Measurements from ENCODE around the gene PPP2R5E.

PPP2R5E gene

GRCh38 chr14:63499701-63500250 lies 43.4 kb downstream of the PPP2R5E start:
- H3K36me3 ChIP-seq (ENCODE audit: control insufficient read depth, insufficient read depth, low read length) = no peaks in the 10 kb centered on the region
- no peaks in the 10 kb centered on the region for H3K9me3 ChIP-seq (ENCODE audit: control insufficient read depth, low read length)
- no peaks in the 10 kb centered on the region for H3K27me3 ChIP-seq (replicated peaks; ENCODE audit: control insufficient read depth, insufficient read depth, low read length, poor library complexity, severe bottlenecking)
- H3K27ac ChIP-seq (ENCODE audit: insufficient read depth, low read length, poor library complexity, severe bottlenecking) = no peak overlapping the region
- no peak overlapping the region for H3K4me3 ChIP-seq (ENCODE audit: insufficient read depth, low read depth, low read length, poor library complexity, severe bottlenecking)
- H3K4me1 ChIP-seq (ENCODE audit: control insufficient read depth, insufficient read depth, low read length, poor library complexity, severe bottlenecking) = no peaks in the 10 kb centered on the region
- DNase-seq = no peak

GRCh38 chr14:63496837-63497400 lies 46.3 kb downstream of the PPP2R5E start:
- DNase-seq = no peak
- Histone ChIP-seq H3K4me3 (ENCODE audit: insufficient read depth, low read depth, low read length, poor library complexity, severe bottlenecking) (no peak overlapping the region), H3K36me3 (ENCODE audit: control insufficient read depth, insufficient read depth, low read length) (no peaks in the 10 kb centered on the region), H3K4me1 (ENCODE audit: control insufficient read depth, insufficient read depth, low read length, poor library complexity, severe bottlenecking) (no peaks in the 10 kb centered on the region), H3K9me3 (ENCODE audit: control insufficient read depth, low read length) (no peaks in the 10 kb centered on the region), H3K27me3 (replicated peaks; ENCODE audit: control insufficient read depth, insufficient read depth, low read length, poor library complexity, severe bottlenecking) (no peaks in the 10 kb centered on the region), H3K27ac (ENCODE audit: insufficient read depth, low read length, poor library complexity, severe bottlenecking) (no peak overlapping the region)

- DNase-seq = no peak
- Histone ChIP-seq H3K9me3 (ENCODE audit: control insufficient read depth, low read length) (no peaks in the 10 kb centered on the region), H3K4me3 (ENCODE audit: insufficient read depth, low read depth, low read length, poor library complexity, severe bottlenecking) (no peak overlapping the region), H3K27ac (ENCODE audit: insufficient read depth, low read length, poor library complexity, severe bottlenecking) (no peak overlapping the region), H3K36me3 (ENCODE audit: control insufficient read depth, insufficient read depth, low read length) (no peaks in the 10 kb centered on the region), H3K27me3 (replicated peaks; ENCODE audit: control insufficient read depth, insufficient read depth, low read length, poor library complexity, severe bottlenecking) (no peaks in the 10 kb centered on the region), H3K4me1 (ENCODE audit: control insufficient read depth, insufficient read depth, low read length, poor library complexity, severe bottlenecking) (no peaks in the 10 kb centered on the region)
These were observed 49.9 kb downstream of the PPP2R5E start for GRCh38 chr14:63493246-63493645.

DNA sequence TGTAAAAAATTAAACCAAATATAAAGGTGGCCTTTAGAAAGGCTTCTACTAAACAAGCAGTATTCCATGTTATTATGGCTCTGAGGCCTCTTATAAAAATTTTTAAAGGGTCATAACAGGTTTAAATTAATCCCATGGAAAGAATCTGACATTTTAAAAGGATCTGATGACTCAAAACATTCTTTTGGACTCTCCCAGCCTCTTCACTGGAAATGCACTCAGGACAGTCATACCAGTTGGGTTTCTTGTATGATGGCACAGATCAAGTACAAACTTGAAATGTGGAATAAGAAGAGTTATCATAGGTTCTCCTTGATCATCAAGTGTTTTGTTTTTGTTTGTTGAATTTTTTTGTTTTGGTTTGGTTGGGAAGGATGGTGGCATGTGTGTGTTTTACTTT lies 50.8 kb downstream of the PPP2R5E start:
- no peak overlapping the region for H3K4me3 ChIP-seq (ENCODE audit: insufficient read depth, low read depth, low read length, poor library complexity, severe bottlenecking)
- no peaks in the 10 kb centered on the region for H3K27me3 ChIP-seq (replicated peaks; ENCODE audit: control insufficient read depth, insufficient read depth, low read length, poor library complexity, severe bottlenecking)
- no peak overlapping the region for H3K27ac ChIP-seq (ENCODE audit: insufficient read depth, low read length, poor library complexity, severe bottlenecking)
- no peaks in the 10 kb centered on the region for H3K4me1 ChIP-seq (ENCODE audit: control insufficient read depth, insufficient read depth, low read length, poor library complexity, severe bottlenecking)
- DNase-seq = no peak
- H3K36me3 ChIP-seq (ENCODE audit: control insufficient read depth, insufficient read depth, low read length) = no peaks in the 10 kb centered on the region
- no peaks in the 10 kb centered on the region for H3K9me3 ChIP-seq (ENCODE audit: control insufficient read depth, low read length)

GRCh38 chr14:63487724-63488123 lies 55.5 kb downstream of the PPP2R5E start:
- no peaks in the 10 kb centered on the region for H3K4me1 ChIP-seq (ENCODE audit: control insufficient read depth, insufficient read depth, low read length, poor library complexity, severe bottlenecking)
- H3K9me3 ChIP-seq (ENCODE audit: control insufficient read depth, low read length) = no peaks in the 10 kb centered on the region
- DNase-seq = no peak
- no peak overlapping the region for H3K4me3 ChIP-seq (ENCODE audit: insufficient read depth, low read depth, low read length, poor library complexity, severe bottlenecking)
- no peak overlapping the region for H3K27ac ChIP-seq (ENCODE audit: insufficient read depth, low read length, poor library complexity, severe bottlenecking)
- no peaks in the 10 kb centered on the region for H3K36me3 ChIP-seq (ENCODE audit: control insufficient read depth, insufficient read depth, low read length)
- no peaks in the 10 kb centered on the region for H3K27me3 ChIP-seq (replicated peaks; ENCODE audit: control insufficient read depth, insufficient read depth, low read length, poor library complexity, severe bottlenecking)

GRCh38 chr14:63486738-63487137 lies 56.4 kb downstream of the PPP2R5E start:
- H3K36me3 ChIP-seq (ENCODE audit: control insufficient read depth, insufficient read depth, low read length) = no peaks in the 10 kb centered on the region
- H3K9me3 ChIP-seq (ENCODE audit: control insufficient read depth, low read length) = no peaks in the 10 kb centered on the region
- no peaks in the 10 kb centered on the region for H3K4me1 ChIP-seq (ENCODE audit: control insufficient read depth, insufficient read depth, low read length, poor library complexity, severe bottlenecking)
- H3K27ac ChIP-seq (ENCODE audit: insufficient read depth, low read length, poor library complexity, severe bottlenecking) = no peak overlapping the region
- no peak for DNase-seq
- H3K27me3 ChIP-seq (replicated peaks; ENCODE audit: control insufficient read depth, insufficient read depth, low read length, poor library complexity, severe bottlenecking) = no peaks in the 10 kb centered on the region
- no peak overlapping the region for H3K4me3 ChIP-seq (ENCODE audit: insufficient read depth, low read depth, low read length, poor library complexity, severe bottlenecking)

DNA sequence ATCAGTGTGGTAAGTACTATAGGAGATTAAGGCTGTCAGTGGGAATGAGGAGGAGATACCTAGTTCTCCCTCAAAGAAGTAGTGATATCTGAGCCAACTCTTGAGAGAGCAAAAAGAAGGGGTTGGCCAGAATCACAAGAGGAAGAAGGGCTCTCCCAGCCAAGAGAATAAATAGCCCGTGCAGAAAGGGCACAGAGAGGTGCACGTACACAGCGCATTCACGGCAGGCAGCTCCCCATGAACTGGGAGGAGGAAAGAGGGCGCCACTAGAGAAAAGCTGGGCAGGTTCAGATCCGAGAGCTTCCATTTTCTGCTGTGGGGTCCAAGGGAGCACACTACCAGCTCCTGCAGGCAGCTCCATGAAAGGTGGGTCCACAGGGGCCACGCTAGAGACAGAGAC lies 59.9 kb downstream of the PPP2R5E start:
- Histone ChIP-seq H3K4me1 (ENCODE audit: control insufficient read depth, insufficient read depth, low read length, poor library complexity, severe bottlenecking) (peaks cover 9% of the 10 kb centered on the region), H3K27ac (ENCODE audit: insufficient read depth, low read length, poor library complexity, severe bottlenecking) (no peak overlapping the region), H3K4me3 (ENCODE audit: insufficient read depth, low read depth, low read length, poor library complexity, severe bottlenecking) (no peak overlapping the region), H3K36me3 (ENCODE audit: control insufficient read depth, insufficient read depth, low read length) (no peaks in the 10 kb centered on the region), H3K27me3 (replicated peaks; ENCODE audit: control insufficient read depth, insufficient read depth, low read length, poor library complexity, severe bottlenecking) (no peaks in the 10 kb centered on the region), H3K9me3 (ENCODE audit: control insufficient read depth, low read length) (no peaks in the 10 kb centered on the region)
- no peak for DNase-seq

GRCh38 chr14:63480599-63480998 lies 62.6 kb downstream of the PPP2R5E start:
- Histone ChIP-seq H3K4me1 (ENCODE audit: control insufficient read depth, insufficient read depth, low read length, poor library complexity, severe bottlenecking) (peaks cover 9% of the 10 kb centered on the region), H3K9me3 (ENCODE audit: control insufficient read depth, low read length) (no peaks in the 10 kb centered on the region), H3K27ac (ENCODE audit: insufficient read depth, low read length, poor library complexity, severe bottlenecking) (no peak overlapping the region), H3K36me3 (ENCODE audit: control insufficient read depth, insufficient read depth, low read length) (no peaks in the 10 kb centered on the region), H3K27me3 (replicated peaks; ENCODE audit: control insufficient read depth, insufficient read depth, low read length, poor library complexity, severe bottlenecking) (no peaks in the 10 kb centered on the region), H3K4me3 (ENCODE audit: insufficient read depth, low read depth, low read length, poor library complexity, severe bottlenecking) (no peak overlapping the region)
- no peak for DNase-seq

DNA sequence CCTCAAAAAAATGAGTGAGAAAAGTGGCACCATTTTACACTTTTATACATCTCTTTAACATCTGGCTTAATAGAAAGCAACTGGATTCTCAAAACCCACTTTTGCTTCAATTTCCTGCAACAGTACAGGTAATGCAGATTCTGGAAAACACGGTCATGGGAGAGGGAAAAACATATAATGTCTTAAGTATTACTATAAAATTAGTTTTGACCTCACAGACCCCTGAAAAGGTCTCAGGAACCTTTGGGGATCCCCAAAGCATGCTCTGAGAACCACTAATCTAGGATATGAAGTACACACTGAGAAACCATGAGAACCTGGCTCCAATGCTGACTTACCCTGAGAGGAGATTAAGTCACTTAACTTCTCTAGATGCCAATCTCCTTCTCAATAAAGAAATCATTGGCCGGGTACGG lies 64.7 kb downstream of the PPP2R5E start:
- Histone ChIP-seq H3K4me1 (ENCODE audit: control insufficient read depth, insufficient read depth, low read length, poor library complexity, severe bottlenecking) (peaks cover 9% of the 10 kb centered on the region), H3K9me3 (ENCODE audit: control insufficient read depth, low read length) (no peaks in the 10 kb centered on the region), H3K36me3 (ENCODE audit: control insufficient read depth, insufficient read depth, low read length) (no peaks in the 10 kb centered on the region), H3K27me3 (replicated peaks; ENCODE audit: control insufficient read depth, insufficient read depth, low read length, poor library complexity, severe bottlenecking) (no peaks in the 10 kb centered on the region), H3K27ac (ENCODE audit: insufficient read depth, low read length, poor library complexity, severe bottlenecking) (no peak overlapping the region), H3K4me3 (ENCODE audit: insufficient read depth, low read depth, low read length, poor library complexity, severe bottlenecking) (no peak overlapping the region)
- no peak for DNase-seq

DNA sequence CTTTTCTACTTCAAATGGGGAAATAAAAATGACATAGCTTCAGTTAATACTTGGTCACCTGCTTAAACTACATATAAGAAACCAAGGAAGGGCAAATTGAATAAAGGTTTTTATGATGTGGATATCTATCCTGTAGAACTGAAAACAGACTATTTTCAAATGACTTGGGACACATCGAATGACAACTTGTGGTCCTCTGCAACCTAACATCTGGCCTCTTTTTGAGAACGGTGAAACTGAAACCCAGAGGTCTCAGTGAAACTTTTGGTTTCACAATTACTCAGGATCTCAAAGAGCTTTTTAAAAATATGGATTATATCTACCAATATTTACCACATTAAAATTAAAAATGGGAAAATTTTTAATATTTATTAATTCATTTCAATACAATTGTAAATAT lies 65.2 kb downstream of the PPP2R5E start:
- Histone ChIP-seq H3K4me1 (ENCODE audit: control insufficient read depth, insufficient read depth, low read length, poor library complexity, severe bottlenecking) (peaks cover 9% of the 10 kb centered on the region), H3K27me3 (replicated peaks; ENCODE audit: control insufficient read depth, insufficient read depth, low read length, poor library complexity, severe bottlenecking) (no peaks in the 10 kb centered on the region), H3K9me3 (ENCODE audit: control insufficient read depth, low read length) (no peaks in the 10 kb centered on the region), H3K4me3 (ENCODE audit: insufficient read depth, low read depth, low read length, poor library complexity, severe bottlenecking) (peak overlapping the region; percentile 37), H3K27ac (ENCODE audit: insufficient read depth, low read length, poor library complexity, severe bottlenecking) (no peak overlapping the region), H3K36me3 (ENCODE audit: control insufficient read depth, insufficient read depth, low read length) (no peaks in the 10 kb centered on the region)
- DNase-seq = no peak

Measured in effector memory CD4-positive, alpha-beta T cell (primary cell).